Activated CD8-positive, alpha-beta memory T cell treated with anti-CD3 and anti-CD28 coated beads for 48 hours (primary cell): ENCODE measurements around the gene C2orf92.

Source experiments
- DNase-seq, 3 experiments: peaks; one replicate each; pipeline ENCODE4 v3.0.0-alpha.2; 2020; ENCODE audit warnings: low read depth in 2 of 3, low spot score in 2 of 3

The C2orf92 gene

DNA sequence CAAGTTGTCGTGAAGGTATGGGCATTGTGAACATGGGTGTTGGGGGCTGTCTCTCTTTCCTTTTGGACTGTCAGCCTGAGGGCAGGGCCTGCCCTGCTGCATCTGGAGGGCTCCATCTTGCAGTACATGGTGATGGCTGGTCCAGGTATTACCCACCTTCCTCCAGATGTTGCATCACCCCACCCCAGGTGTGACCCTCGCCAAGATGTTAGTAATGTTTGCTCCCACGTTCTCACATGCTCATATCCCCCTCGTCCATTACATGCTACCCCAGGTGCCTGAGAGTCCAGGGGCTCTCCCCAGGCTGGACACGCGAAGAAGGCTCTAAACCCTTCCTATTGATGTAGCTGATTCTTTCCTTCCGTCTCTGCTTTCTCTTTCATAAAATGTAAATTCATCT lies 57.8 kb downstream of the C2orf92 start:
- DNase-seq: no peak

- DNase-seq: no peak
Observed at GRCh38 chr2:97728091-97728731, 58.7 kb downstream of the C2orf92 start.

DNA sequence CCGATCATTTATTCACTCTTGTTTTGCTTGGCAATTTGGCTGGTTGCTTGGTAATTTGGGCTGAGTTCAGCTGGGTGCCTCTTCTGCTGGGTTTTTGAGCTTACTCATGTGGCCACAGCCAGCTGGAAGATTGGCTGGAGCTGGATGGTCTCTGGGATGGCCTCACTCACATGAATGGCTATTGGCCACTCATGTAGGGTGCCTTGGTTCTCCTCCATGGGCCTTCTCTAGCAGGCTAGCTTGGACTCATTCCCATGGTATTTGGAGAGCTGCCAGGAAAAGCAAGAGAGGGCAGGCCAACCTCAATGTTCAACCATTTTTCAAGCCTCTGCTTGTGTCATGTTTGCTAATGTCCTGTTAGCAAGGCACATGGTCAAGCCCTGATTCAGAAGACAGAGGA lies 60.7 kb downstream of the C2orf92 start:
- DNase-seq: no peak

DNA sequence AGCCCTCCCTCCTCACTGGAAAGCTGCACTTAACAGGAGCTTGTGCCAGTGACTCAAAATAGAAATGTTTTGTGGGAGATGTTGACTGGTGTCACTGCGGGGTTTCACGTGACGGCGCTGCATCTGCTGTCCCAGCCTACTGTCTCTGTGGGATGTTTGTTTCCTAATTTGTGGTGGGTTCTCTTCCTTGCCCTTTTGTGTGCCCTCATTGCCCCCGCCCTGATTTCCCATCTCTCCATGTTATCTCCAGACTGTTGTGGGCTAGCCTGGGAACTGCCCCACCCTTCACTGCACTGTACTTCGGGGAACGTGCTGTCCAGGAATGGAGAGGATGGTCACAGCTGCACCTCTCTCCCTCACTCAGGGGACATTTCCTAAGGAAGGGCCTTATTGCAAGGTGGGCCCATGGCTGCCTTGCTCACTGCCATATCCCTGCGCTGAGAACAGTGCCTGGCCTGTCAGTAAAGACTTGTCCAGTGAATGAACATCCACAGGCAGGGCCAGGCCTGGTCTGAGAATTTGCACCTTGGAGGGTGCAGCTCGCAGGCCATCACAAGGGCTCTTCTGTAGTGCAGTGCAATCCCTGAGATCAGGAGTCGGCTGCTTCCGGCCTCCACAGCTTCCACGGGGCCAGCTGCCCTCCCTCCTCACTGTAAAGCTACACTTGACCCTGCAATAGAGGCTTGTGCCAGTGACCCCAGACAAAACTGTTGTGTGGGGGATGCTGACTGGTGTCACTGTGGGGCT lies 61.9 kb downstream of the C2orf92 start:
- no peak for DNase-seq

GRCh38 chr2:97732436-97733340 lies 63.2 kb downstream of the C2orf92 start:
- DNase-seq: no peak

DNA sequence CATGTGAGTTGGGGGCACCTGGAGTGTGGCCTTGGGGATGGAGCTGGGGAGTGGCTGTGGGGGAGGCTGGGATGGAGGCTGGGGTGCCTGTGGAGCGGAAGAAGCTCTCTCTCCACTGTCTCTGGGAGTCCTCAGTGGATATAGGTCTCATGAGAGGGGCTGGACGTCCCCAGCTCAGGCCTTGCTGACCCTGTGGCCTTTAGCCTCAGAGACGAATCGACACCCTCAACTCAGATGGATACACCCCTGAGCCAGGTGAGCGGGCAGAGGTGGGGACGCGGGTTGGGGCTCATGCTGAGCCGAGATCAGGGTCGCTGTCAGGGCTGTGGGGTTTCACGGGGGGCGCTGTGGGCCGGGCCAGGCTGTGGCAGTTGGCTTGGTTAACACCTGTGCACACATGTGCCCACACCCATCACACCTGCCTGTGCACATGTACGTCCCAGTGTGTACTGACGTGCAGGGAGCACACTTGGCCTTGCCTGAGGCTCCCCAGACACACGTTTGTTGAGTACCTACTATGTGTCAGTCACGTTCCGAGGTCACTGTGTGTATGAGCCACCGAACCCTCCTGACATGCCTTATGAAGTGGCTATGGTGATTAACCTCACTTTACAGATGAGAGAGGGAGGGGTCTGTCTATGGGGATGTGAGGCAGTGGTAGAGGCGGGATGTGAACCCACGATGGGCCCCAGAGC lies 64.0 kb downstream of the C2orf92 start:
- DNase-seq: no peak

GRCh38 chr2:97734061-97735051 lies 64.8 kb downstream of the C2orf92 start:
- DNase-seq: no peak

DNA sequence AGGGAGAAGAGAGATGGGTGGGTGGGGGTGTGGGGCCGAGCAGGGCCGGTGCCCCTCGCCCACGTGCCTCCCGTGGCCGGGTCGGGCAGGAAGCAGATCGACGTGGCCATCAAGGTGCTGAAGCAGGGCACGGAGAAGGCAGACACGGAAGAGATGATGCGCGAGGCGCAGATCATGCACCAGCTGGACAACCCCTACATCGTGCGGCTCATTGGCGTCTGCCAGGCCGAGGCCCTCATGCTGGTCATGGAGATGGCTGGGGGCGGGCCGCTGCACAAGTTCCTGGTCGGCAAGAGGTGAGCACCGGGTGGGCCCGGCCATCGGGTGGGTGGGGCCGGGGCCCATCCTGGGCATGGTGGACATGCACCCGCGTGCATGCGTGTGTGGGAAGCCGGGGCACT lies 65.6 kb downstream of the C2orf92 start:
- no peak for DNase-seq

DNA sequence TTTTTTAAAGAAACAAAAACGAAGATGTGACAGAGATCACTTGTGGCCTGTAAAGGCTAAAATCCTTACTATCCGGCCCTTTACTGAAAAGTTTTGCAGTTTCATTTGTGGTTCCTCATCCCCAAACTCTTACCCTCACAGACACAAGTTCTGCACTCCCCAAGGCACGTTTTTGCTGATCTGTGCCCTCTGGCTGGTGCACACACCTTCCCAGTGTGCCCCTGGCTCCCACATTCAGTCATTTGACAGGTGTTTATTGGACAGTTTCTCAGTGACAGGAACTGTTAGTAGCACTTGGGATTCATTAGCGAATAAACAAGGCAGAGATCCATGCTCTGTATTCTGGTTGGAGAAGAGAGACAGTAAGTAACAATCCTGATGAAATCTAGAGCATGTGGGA lies 66.7 kb downstream of the C2orf92 start:
- DNase-seq: no peak

- DNase-seq: no peak
Observed at GRCh38 chr2:97736608-97737330, 67.3 kb downstream of the C2orf92 start.

DNA sequence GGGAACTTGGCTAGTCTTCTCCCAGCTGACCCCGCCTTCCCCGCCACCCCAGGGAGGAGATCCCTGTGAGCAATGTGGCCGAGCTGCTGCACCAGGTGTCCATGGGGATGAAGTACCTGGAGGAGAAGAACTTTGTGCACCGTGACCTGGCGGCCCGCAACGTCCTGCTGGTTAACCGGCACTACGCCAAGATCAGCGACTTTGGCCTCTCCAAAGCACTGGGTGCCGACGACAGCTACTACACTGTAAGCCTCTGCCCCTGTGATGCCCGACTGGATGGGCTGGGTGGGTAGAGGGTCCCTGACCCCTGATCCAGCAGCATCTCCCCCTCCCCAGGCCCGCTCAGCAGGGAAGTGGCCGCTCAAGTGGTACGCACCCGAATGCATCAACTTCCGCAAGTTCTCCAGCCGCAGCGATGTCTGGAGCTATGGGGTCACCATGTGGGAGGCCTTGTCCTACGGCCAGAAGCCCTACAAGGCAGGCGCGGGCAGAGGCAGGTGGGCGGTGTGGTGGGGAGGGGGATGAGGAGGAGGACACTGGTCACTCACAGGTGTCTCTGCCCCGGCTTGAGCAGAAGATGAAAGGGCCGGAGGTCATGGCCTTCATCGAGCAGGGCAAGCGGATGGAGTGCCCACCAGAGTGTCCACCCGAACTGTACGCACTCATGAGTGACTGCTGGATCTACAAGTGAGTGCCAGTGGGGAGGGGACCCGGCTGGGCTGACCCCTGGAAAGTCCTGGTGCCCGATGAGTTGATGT lies 68.1 kb downstream of the C2orf92 start:
- DNase-seq: no peak

GRCh38 chr2:97738179-97739019 lies 68.9 kb downstream of the C2orf92 start:
- no peak for DNase-seq

GRCh38 chr2:97739020-97739892 lies 69.7 kb downstream of the C2orf92 start:
- DNase-seq: no peak

- no peak for DNase-seq
Observed at GRCh38 chr2:97739893-97740245, 70.4 kb downstream of the C2orf92 start.

DNA sequence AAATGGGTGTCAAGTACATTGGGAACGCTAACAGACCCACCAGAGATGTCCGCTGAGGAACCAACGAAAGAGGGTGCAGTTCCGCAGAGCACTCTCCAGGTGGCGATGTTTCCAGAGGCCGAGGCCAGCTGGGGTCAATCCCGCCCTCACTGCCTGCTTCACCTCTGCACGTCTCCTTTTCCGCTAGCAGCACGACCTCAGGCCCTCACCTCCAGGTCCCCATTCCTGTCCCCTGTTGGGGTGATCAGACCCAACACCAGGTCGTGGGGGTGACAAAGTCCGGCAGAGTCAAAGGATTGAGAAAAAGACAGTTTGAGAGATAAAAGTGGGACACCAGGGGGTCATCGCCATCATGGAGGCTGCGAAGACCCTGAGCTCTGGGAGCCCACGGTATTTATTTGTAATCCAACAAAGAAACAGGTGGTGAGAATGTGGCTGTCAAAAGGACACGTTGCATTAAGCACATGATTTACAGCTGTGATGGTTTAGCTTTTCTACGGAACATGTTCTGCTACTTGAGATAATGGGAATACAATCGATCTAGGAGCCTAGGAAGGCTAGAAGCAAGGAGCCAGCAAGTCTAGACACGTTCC lies 71.2 kb downstream of the C2orf92 start:
- peak in 1 of 3 experiments; percentile 45 for DNase-seq

DNA sequence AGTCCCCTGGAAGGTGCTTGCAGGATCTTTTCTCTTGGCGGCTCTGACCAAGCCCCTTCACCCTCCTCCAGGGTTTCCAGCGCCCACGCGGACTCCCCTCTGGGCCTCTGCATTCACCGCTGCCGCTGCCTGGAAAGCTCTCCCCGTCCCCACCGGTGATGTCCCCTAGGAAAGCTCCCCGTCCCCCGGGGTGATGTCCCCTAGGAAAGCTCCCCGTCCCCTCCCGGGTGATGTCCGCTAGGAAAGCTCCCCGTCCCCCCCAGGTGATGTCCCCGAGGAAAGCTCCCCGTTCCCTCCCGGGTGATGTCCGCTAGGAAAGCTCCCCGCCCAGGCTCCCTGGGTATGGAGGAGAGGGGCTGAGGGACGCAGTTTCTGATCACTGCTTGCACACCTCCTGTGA lies 71.7 kb downstream of the C2orf92 start:
- no peak for DNase-seq
